Stimulated activated CD4-positive, alpha-beta T cell treated with anti-CD3 and anti-CD28 coated beads, Interleukin-1b, Interleukin-23, amount 100 ng/mL, for 24 hours (primary cell): ENCODE measurements around the gene RHOF.
"Not testable (repeated sequence)": the region's sequence is repeated elsewhere in the genome, so short reads cannot be mapped to it uniquely, and the experiment has no call there.

Source experiments
- DNase-seq, 4 experiments: peaks; one replicate each; pipeline ENCODE4 v3.0.0-alpha.2; 2020; ENCODE audit warnings: low read depth in 4 of 4, low spot score in 1 of 4

RHOF gene

DNA sequence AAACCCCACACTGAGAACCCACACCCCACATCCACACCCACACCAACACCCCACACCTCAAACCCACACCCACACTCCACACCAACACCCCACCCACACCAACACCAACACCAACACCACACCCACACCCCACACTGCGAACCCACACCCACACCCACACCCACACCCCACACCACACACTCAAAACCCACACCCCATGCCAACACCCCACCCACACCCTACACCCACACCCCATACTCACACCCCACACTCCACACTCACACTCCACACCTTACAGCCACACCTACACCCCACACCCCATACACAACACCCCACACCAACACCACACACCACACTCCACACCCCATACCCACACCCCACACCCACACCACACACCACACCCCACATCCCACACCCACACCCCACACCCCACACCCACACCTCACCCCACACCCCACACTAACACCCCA is 43.0 kb downstream of the RHOF start:
- no peak for DNase-seq

DNA sequence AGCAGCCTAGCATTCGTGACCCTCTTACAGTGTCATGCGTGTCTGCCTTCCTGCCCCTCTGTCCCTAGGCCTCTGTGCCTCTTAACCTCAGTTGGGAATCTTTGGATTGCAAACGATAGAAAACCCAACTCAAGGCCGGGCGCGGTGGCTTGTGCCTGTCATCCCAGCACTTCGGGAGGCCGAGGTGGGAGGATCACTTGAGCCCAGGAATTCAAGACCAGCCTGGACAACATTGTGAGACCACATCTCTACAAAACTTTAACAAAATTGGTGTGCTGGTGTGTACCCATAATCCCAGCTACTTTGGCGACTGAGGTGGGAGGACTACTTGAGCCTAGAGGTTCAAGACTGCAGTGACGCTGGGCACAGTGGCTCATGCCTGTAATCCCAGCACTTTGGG is 44.2 kb downstream of the RHOF start:
- no peak for DNase-seq

DNA sequence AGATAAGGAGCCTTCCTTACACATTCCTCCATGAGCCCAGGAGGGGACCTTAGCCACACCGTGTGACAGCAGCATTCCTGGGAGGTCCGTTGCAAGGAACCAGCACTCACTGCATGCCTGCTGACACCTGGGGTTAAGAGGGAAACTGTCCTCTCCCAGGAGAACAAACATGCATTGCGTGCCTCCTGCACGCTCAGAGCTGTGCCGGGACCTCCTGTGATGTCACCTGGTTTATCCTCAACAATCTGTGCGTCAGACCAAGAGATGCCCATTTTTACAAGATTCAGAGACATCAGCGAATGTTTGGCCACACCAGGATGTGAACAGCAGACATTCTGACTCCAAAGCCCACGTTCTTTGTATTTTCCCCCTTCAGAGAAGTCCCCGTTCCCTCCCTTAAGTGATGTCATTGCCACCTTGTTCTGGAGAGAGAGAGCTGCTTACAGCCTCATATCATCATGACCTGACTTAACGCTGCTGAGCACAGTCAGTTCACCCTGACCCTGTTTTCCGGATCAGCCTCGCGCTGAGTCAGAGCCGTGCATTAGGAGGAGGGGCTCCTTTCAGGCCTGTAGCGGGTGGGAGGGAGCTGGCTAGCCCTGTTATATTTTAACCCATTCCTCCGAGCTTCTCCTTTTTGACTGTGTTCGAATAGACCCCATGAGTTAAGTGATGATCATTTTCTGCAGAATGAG is 44.8 kb downstream of the RHOF start:
- DNase-seq = no peak

DNA sequence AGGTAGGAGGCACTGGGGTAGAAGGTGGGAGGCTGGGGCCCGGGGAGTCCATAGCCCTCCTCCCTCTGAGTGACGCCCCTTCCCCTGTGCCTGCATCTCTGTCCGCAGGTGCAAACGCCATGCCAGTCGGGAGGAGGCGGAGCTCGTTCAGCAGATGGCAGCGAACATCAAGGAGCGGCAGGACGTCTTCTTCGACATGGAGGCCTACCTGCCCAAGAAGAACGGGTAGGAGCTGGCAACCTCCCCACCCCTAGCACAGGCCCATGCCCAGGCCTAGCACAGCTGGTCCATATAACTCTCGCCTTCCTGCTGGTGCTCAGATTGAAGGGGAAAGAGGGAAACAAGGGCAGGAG is 45.3 kb downstream of the RHOF start:
- no peak for DNase-seq

DNA sequence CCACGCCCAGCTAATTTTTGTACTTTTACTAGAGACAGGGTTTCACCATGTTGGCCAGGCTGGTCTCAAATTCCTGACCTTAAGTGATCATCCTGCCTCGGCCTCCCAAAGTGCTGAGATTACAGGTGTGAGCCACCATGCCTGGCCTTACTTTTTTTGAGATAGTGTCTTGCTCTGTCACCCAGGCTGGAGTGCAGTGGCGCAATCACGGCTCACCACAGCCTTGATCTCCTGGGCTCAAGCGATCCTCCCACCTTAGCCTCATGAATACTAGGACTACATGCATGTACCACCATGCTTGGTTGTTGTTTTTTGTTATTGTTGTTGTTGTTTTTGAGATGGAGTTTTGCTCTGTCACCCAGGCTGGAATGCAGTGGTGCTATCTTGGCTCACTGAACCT is 47.9 kb downstream of the RHOF start:
- not testable (repeated sequence) for DNase-seq

DNA sequence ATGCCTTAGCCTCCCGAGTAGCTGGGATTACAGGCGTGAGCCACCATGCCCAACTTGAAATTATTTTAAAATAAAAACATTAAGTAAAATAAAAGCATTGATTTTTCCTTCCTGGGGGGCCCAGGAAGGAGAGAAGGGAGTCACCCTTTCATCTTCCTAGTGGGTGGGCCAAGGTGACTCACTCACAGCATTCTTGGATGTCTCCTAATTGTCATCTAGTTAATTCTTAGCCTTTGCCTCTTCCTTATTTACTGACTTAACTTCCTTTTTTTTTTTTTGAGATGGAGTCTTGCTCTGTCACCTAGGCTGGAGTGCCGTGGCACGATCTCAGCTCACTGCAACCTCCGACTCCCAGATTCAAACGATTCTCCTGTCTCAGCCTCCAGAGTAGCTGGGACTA is 51.7 kb downstream of the RHOF start:
- no peak for DNase-seq

DNA sequence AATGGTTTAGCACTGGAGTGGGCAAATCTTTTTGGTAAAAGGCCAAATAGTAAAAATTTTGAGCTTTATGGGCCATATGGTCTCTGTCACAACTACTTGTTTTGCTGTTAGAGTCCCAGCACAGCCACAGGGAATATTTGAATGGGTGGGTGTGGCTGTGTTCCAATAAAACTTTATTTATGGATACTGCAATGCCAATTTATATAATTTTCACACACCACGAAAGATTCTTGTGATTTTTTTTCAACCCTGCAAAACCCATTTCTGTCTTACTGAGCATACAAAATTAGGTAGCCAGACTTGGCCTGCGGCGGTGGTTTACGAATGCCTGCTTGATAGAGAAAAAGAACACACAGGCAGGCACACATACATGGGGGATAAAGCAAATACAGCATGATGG is 52.6 kb downstream of the RHOF start:
- no peak for DNase-seq

DNA sequence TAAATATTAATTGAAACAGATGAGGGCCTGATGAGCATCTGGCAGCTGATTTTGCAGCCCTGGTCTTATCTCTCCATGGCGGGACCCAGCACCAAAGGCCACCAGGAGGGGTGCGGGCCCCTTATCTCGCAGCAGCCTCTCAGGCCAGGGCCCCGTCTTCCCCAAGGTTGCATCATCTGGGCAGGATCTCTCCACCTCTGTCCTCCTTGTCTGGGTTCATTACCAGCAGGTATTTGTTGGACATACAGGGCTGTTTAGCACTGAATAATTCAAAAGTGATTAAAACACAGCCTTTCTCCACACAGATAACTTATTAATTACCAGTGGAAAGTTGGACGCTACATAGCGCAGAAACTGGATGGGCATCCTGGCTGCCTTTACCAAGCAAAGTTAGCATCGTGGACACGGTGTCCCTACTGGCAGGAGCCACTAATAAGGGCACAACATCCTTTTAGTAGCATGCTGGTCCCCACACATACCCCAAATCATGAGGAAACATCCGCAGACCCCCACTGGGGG is 55.1 kb downstream of the RHOF start:
- no peak for DNase-seq

DNA sequence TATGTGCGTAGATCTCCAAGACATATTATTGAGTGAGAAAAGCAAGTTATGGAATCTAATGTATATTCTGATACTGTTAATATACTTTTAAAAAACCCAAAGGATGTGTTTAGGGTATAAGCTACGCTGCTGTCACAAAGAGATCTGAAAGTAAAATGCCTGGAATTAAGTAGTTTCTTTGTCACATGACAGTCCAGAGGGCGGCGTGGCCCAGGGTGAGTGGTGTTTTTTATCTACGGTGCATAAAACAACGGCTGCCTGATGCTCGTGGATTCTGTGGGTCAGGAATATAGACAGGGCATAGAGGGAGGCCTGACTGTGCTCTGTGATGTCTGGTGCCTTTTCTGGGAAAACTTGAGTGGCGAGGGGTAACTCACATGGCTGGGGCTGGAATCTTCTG is 59.6 kb downstream of the RHOF start:
- DNase-seq = no peak

DNA sequence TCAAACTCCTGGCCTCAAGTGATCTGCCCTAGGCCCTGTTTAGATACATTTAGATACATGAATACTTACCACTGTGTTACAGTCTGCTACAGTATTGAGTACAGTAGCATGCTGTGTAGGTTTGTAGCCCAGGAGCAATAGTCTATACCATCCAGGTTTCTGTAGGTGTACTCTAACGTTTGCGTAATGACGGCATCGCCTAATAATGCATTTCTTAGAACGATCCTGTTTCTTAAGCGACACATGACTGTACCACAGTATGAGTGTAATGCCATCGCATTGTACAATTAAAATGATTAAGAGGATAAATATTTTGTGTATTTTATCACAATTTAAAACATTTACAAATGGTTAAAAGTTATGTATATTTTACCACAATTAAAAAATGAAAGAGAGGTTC is 62.0 kb downstream of the RHOF start:
- DNase-seq = no peak

DNA sequence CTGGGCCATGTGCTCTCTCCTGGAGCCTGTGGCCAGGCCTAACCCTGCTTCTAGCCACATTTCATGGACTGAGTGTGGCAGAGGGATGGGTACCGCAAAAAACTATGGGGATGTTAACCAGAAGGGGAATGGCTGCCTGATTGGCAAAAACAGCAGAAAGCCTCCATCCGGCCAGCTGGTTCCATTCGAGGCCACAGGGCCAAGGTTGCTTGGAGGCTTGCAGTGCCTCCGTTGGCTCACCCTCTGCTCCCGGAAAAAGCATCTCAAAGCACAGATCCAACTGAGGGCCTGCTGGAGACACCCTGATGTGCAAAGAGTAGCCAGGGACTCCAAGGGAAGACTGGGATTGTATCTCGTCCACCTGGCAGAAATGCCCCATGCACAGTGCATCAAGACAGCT is 64.5 kb downstream of the RHOF start:
- DNase-seq = no peak
